Activated naive CD8-positive, alpha-beta T cell (primary cell): ENCODE measurements around the gene TXNDC12.
"Not testable (repeated sequence)": the region's sequence is repeated elsewhere in the genome, so short reads cannot be mapped to it uniquely, and the experiment has no call there.

Source experiments
- H3K27ac Mint-ChIP-seq: one replicate; pipeline ENCODE4 v1.8.0; 2021; ENCODE audit warnings: mixed read lengths
- H3K27me3 Mint-ChIP-seq: one replicate; pipeline ENCODE4 v1.8.0; 2021; ENCODE audit warnings: mixed read lengths
- H3K36me3 Mint-ChIP-seq: one replicate; pipeline ENCODE4 v1.8.0; 2021; ENCODE audit warnings: mixed read lengths
- H3K4me1 Mint-ChIP-seq: one replicate; pipeline ENCODE4 v1.8.0; 2021; ENCODE audit warnings: low read depth, mixed read lengths
- H3K4me3 Mint-ChIP-seq: one replicate; pipeline ENCODE4 v1.8.0; 2021; ENCODE audit warnings: mild to moderate bottlenecking, mixed read lengths
- H3K9me3 Mint-ChIP-seq: one replicate; pipeline ENCODE4 v1.8.0; 2021; ENCODE audit warnings: low read depth, mixed read lengths

The TXNDC12 gene

DNA sequence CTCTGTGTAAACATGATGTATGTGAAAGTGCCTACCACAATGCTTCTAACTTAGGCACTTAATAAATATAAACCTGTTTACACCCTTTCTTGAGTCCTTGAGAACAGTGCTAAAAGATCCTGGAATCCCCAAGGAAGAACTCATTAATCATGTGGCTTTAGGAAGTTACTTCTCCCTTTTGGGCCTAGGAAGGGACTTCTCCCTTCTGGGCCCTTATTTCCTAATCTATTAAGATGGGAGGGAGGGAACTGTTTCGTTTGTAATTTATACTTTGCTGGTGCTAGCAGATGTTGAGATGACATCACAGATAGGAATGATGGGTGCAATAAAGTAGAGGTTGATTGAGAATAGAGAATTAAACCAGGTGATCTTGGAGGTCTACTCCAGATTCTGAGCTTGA is 2.3 kb upstream of the TXNDC12 start:
- peak overlapping the region; percentile 99 for H3K4me3 Mint-ChIP-seq
- H3K27me3 Mint-ChIP-seq, result no peaks in the 10 kb centered on the region
- peaks cover 55% of the 10 kb centered on the region for H3K4me1 Mint-ChIP-seq
- H3K27ac Mint-ChIP-seq, result peak overlapping the region; percentile 98
- no peaks in the 10 kb centered on the region for H3K9me3 Mint-ChIP-seq
- peaks cover 9% of the 10 kb centered on the region for H3K36me3 Mint-ChIP-seq

DNA sequence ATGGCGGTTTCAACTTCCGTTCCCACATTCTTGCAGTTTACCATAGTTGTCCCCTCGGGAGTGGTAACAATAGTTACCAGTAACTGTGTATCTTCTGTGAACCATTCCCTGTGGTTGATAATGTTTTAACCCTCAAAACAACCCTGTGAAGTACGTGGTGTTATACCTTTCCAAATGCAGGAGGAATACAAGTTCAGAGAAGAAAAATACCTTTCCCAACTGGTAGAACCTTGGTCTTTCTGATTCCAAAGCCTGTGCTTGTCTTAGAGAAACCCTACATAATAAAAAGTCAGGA is 1.9 kb upstream of the TXNDC12 start:
- H3K9me3 Mint-ChIP-seq, result no peaks in the 10 kb centered on the region
- H3K27ac Mint-ChIP-seq, result peak overlapping the region; percentile 98
- peaks cover 59% of the 10 kb centered on the region for H3K4me1 Mint-ChIP-seq
- H3K4me3 Mint-ChIP-seq, result peak overlapping the region; percentile 99
- H3K27me3 Mint-ChIP-seq, result no peaks in the 10 kb centered on the region
- peaks cover 9% of the 10 kb centered on the region for H3K36me3 Mint-ChIP-seq

DNA sequence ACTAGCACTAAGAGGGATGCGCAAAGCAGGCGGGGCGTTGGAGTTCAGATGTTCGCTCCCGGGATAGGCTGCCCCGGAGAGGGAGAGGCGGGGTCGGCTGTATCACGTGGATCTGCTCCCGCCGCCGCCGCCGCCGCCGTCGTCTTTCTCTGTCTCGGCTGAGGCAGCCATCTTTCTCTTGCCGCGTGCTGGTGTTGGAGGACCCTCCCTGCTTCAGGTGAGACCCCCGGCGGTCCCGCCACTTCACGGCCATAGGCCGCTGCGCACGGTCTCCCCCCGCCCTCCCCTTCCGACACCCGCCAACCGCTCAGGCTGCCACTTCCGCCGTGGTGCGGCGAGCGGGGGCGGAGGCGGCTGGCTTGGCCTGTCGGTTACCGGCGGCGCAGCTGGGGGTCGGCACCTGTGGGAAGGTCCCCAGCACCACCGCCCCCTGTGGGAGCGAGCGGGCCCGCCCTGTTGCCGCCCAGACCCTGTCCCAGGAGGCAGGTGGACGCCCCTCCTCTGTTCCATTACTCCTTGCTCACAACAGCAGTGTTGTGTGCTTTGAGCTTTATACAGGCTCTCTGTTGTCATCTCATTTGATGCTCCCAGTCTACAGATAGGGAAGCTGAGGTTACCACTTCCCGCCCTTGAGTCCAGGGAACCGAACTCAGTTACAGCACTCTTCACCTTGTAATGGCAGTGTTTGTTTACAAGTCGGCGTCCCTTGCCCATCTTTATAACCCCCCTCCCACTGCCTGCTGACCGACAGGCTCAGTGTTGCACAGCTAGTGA is 1.4 kb upstream of the TXNDC12 start, which contains the start of gene BTF3L4:
Gene BTF3L4, plus strand, starts transcription at position 133 of the 774 bp plus-strand sequence. CDS start 3,553 bp downstream, outside the sequence.
- H3K27ac Mint-ChIP-seq, result peak within 1 kb of the TSS; percentile 98
- H3K4me3 Mint-ChIP-seq, result peak within 1 kb of the TSS; percentile 99
- peaks cover 61% of the 10 kb centered on the region for H3K4me1 Mint-ChIP-seq
- H3K36me3 Mint-ChIP-seq, result peaks cover 9% of the 10 kb centered on the region
- H3K27me3 Mint-ChIP-seq, result no peaks in the 10 kb centered on the region
- no peaks in the 10 kb centered on the region for H3K9me3 Mint-ChIP-seq

- Mint-ChIP-seq H3K9me3 (no peaks in the 10 kb centered on the region), H3K4me1 (peaks cover 62% of the 10 kb centered on the region)
Measured at GRCh38 chr1:52055866-52056162, 823 bp upstream of the TXNDC12 start.

DNA sequence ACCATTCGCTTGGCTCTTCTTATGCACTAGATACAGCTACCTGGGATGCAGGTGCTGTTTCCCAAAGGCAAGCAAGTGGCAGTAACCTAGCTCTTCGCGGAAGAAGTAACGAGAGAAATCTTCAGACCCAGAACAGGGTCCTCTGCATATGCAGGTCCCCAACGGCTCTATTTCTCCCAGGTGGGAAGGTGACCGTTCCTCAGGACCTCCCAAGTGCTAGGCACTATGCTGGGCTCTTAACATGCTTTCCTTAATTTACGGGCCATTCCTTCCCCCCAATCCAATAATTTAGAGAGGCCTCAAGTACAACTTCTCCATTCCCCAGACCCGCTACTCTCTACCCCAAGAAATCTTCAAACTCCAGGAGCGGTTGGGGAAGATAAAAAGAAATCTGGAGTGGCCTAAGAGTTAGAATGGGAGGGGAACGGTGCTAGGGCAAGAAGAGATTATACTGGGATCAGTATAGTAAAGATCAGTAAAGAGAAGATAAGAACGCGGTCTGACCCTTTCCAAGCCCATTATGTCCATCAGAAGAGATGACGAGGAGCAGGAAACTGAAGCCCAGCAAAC is 410 bp downstream of the TXNDC12 start:
- H3K36me3 Mint-ChIP-seq, result peaks cover 6% of the 10 kb centered on the region
- H3K9me3 Mint-ChIP-seq, result no peaks in the 10 kb centered on the region
- H3K27me3 Mint-ChIP-seq, result no peaks in the 10 kb centered on the region
- peak overlapping the region; percentile 91 for H3K27ac Mint-ChIP-seq
- H3K4me1 Mint-ChIP-seq, result peaks cover 55% of the 10 kb centered on the region
- H3K4me3 Mint-ChIP-seq, result peak overlapping the region; percentile 99

More at GRCh38 chr1:52055866-52056162, 823 bp upstream of the TXNDC12 start:
- peaks cover 9% of the 10 kb centered on the region for H3K36me3 Mint-ChIP-seq
- H3K4me3 Mint-ChIP-seq, result peak overlapping the region; percentile 99
- no peaks in the 10 kb centered on the region for H3K27me3 Mint-ChIP-seq
- peak overlapping the region; percentile 91 for H3K27ac Mint-ChIP-seq

DNA sequence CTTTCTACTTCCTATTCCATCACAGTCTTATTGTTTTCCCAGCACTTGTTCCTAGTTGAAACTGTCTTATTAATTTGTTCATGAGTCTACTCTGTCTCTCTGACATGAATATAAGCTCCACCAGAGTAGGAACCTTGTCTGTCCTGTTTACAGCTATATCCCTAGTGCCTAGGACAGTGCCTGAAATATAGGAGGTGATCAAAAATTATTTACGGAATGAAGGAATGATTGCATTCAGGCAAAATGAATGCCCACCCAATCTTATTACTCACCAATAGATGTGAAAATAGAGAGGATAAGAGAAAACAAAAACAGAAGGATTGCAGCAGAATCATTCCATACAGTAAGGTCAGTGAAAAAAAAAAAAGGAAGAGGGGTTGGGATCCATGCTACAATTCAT is 1.1 kb downstream of the TXNDC12 start:
- Mint-ChIP-seq H3K4me3 (peak overlapping the region; percentile 99), H3K27me3 (no peaks in the 10 kb centered on the region), H3K4me1 (peaks cover 49% of the 10 kb centered on the region), H3K36me3 (peaks cover 4% of the 10 kb centered on the region), H3K27ac (peak overlapping the region; percentile 56), H3K9me3 (no peaks in the 10 kb centered on the region)

DNA sequence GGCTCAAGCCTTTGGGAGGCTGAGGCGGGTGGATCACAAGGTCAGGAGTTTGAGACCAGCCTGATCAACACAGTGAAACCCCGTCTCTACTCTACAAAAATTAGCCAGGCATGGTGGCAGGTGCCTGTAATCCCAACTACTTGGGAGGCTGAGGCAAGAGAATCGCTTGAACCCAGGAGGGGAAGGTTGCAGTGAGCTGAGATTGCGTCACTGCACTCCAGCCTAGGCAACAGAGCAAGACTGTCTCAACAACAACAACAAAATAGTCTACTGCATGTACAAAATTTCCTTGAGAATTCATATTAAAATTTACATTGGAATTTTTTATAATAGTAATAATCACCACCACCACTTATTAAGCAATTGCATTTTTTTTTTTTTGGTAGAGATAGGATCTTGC is 5.7 kb downstream of the TXNDC12 start:
- not testable (repeated sequence) for H3K27me3 Mint-ChIP-seq, H3K4me3 Mint-ChIP-seq, H3K27ac Mint-ChIP-seq, H3K9me3 Mint-ChIP-seq
- Mint-ChIP-seq H3K4me1 (peaks cover 39% of the 10 kb centered on the region), H3K36me3 (peaks cover 14% of the 10 kb centered on the region)

GRCh38 chr1:52045666-52046195 is 9.3 kb downstream of the TXNDC12 start:
- not testable (repeated sequence) for H3K27ac Mint-ChIP-seq, H3K9me3 Mint-ChIP-seq, H3K27me3 Mint-ChIP-seq, H3K4me3 Mint-ChIP-seq
- peaks cover 16% of the 10 kb centered on the region for H3K4me1 Mint-ChIP-seq
- peaks cover 10% of the 10 kb centered on the region for H3K36me3 Mint-ChIP-seq

DNA sequence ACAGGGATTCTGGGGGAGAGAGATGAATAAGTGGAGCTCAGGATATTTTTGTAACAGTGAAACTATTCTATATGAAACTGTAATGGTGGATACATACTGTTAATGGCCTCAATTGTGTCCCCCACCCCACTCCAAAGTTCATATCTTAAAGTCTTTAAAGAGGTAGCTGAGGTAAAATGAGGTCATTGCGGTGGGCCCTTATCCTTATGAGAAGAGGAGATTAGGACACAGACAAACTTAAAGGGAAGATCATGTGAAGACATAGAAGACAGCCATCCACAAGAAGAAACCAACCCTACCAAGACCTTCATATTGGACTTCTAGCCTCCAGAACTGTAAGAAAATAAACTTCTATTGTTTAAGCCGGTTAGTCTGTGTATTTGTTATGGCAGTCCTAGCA is 9.8 kb downstream of the TXNDC12 start:
- peaks cover 10% of the 10 kb centered on the region for H3K36me3 Mint-ChIP-seq
- H3K4me1 Mint-ChIP-seq, result peaks cover 14% of the 10 kb centered on the region
- H3K27ac Mint-ChIP-seq, result no peak overlapping the region
- no peak overlapping the region for H3K4me3 Mint-ChIP-seq
- no peaks in the 10 kb centered on the region for H3K27me3 Mint-ChIP-seq
- H3K9me3 Mint-ChIP-seq, result no peaks in the 10 kb centered on the region

- Mint-ChIP-seq H3K27me3 (no peaks in the 10 kb centered on the region), H3K4me3 (no peak overlapping the region), H3K4me1 (peaks cover 8% of the 10 kb centered on the region), H3K27ac (no peak overlapping the region), H3K9me3 (no peaks in the 10 kb centered on the region), H3K36me3 (peaks cover 4% of the 10 kb centered on the region)
Measured at GRCh38 chr1:52041551-52042185, 13.3 kb downstream of the TXNDC12 start.

- no peaks in the 10 kb centered on the region for H3K9me3 Mint-ChIP-seq
- H3K27me3 Mint-ChIP-seq, result no peaks in the 10 kb centered on the region
- H3K27ac Mint-ChIP-seq, result no peak overlapping the region
- peaks cover 6% of the 10 kb centered on the region for H3K4me1 Mint-ChIP-seq
- no peaks in the 10 kb centered on the region for H3K36me3 Mint-ChIP-seq
- H3K4me3 Mint-ChIP-seq, result no peak overlapping the region
Measured at GRCh38 chr1:52037909-52038308, 17.1 kb downstream of the TXNDC12 start.

- Mint-ChIP-seq H3K9me3 (no peaks in the 10 kb centered on the region), H3K4me3 (no peak overlapping the region), H3K27me3 (no peaks in the 10 kb centered on the region), H3K27ac (no peak overlapping the region), H3K4me1 (peaks cover 6% of the 10 kb centered on the region), H3K36me3 (no peaks in the 10 kb centered on the region)
Measured at GRCh38 chr1:52037402-52037814, 17.6 kb downstream of the TXNDC12 start.

GRCh38 chr1:52034050-52034384 is 21.0 kb downstream of the TXNDC12 start:
- Mint-ChIP-seq H3K27me3 (no peaks in the 10 kb centered on the region), H3K27ac (peak overlapping the region; percentile 96), H3K4me3 (peak overlapping the region; percentile 95), H3K9me3 (no peaks in the 10 kb centered on the region), H3K36me3 (peaks cover 14% of the 10 kb centered on the region), H3K4me1 (peaks cover 30% of the 10 kb centered on the region)

DNA sequence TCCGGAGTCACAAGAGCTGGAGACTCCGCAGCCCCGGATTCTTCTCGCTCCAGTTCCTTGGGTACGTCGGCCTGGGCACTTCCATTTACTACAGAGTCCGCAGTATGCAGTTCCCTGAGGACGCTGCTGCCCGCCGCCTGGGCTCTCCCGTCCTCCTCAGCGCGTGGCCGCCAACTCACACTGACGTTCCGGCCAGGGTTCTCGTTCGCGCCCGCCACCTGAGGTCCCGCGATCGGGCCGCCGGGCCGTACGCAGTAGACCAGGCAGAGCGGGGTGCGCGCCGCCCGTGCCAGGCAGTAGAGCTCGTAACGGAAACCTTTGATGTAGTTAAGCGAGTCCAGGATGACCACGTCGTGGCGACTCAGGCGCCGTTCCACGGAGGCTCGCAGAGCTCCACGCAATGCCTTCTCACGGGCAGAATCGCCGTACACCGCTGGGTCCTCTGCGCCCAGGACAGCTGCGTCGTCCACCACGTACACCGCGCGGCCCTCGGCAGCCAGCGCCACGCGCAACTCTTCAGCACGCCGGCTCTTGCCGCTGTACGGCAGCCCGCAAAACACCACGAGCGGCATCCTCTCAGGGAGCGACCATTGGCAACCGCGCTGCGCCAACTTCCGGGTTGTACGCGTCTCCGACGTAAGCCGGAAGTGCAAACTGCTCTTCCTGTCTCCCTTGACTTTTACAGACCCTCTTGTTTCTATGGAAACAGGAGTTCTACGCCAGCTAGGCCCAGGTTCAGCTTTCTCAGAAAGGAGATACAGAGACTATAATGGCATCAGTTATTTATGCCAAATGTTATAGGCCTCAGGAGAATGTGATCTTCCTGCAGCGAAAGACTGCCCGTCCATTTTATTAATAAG is 21.6 kb downstream of the TXNDC12 start, which contains the start of gene KTI12:
Gene KTI12, minus strand, starts transcription at position 621 of the 860 bp plus-strand sequence. Its CDS starts 49 bp downstream, at position 572.
- Mint-ChIP-seq H3K27ac (peak within 1 kb of the TSS; percentile 96), H3K4me1 (peaks cover 30% of the 10 kb centered on the region), H3K9me3 (no peaks in the 10 kb centered on the region), H3K36me3 (peaks cover 14% of the 10 kb centered on the region), H3K27me3 (no peaks in the 10 kb centered on the region), H3K4me3 (peak within 1 kb of the TSS; percentile 95)

GRCh38 chr1:52032785-52033131 is 22.2 kb downstream of the TXNDC12 start:
- Mint-ChIP-seq H3K36me3 (peaks cover 19% of the 10 kb centered on the region), H3K9me3 (no peaks in the 10 kb centered on the region), H3K4me1 (peaks cover 30% of the 10 kb centered on the region), H3K27me3 (no peaks in the 10 kb centered on the region), H3K4me3 (peak overlapping the region; percentile 95), H3K27ac (peak overlapping the region; percentile 96)
